Measurements from ENCODE around the gene SP9. TPM values are rescaled to one million over a fixed set of nuclear protein-coding genes. Genes with fewer than 3 reads are reported as not detected.

SP9 gene
- polyA plus RNA-seq, 1 donor (not counting 4 experiments of a cell fraction or from before 2014, with no cell fraction given): not detected

DNA sequence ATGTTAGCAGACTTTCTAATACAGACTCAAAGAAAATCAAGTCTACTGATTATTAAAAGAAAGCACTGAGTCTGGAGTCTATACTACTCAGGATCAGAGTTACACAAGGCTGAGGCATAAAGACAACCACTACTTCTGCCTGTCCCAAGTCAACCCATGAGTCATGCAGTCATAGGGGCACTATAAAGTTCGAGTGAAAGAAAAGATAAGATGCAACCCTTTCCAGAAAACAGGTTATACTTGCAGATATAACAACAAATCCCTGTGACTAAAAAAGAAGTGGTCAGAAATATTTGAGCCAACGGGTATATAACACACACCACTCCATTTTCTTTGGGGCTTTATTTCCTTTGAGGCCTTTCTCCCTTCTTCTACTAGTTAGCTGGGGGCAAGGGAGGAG is 42.2 kb downstream of the SP9 start:
- Histone ChIP-seq H3K36me3 (ENCODE audit: control insufficient read depth in 2 of 2, extremely low read depth in 1 of 2, insufficient read depth in 2 of 2, low read length in 2 of 2) (peaks cover 0 to 4% of the 10 kb centered on the region in 2 experiments), H3K4me2 (ENCODE audit: control insufficient read depth, extremely low read depth, insufficient read depth, low read depth, low read length) (no peak overlapping the region), H3K9me3 (ENCODE audit: control insufficient read depth, low read depth, low read length) (no peaks in the 10 kb centered on the region), H3K79me2 (ENCODE audit: control insufficient read depth, insufficient read depth, low read length) (no peaks in the 10 kb centered on the region), H3K27ac (ENCODE audit: control insufficient read depth, insufficient read depth, low read length) (no peak overlapping the region), H3K4me3 (ENCODE audit: control insufficient read depth in 2 of 3, extremely low read depth in 1 of 3, insufficient read depth in 2 of 3, low read depth in 1 of 3, low read length in 3 of 3) (no peak overlapping the region), H2AFZ (ENCODE audit: control insufficient read depth, low read length) (no peak overlapping the region), H3K9me1 (ENCODE audit: control insufficient read depth, extremely low read depth, insufficient read depth, low read length) (no peaks in the 10 kb centered on the region), H3K27me3 (ENCODE audit: control insufficient read depth, extremely low read depth, insufficient read depth, low read length) (no peaks in the 10 kb centered on the region), H4K20me1 (ENCODE audit: control insufficient read depth, extremely low read depth, insufficient read depth, low read length) (no peaks in the 10 kb centered on the region), H3K9ac (ENCODE audit: control insufficient read depth, extremely low read depth, insufficient read depth, low read length) (no peak overlapping the region), H3K4me1 (ENCODE audit: control insufficient read depth, extremely low read depth, insufficient read depth, low read length) (no peaks in the 10 kb centered on the region)
- FAIRE-seq (no peak), DNase-seq (ENCODE audit: low read depth, low spot score) (no peak)
- dilution Hi-C loops (cut with MboI; ENCODE audit: extremely low pct_ligation_motif_present, low sequenced_read_pairs): no loop called here
- TF ChIP-seq CTCF (optimal IDR thresholded peaks at IDR 0.05 in 1 of 3, IDR thresholded peaks at IDR 0.05 in 1 of 3, conservative IDR thresholded peaks at IDR 0.05 in 1 of 3; ENCODE audit: extremely low read depth in 1 of 3, insufficient read depth in 2 of 3, low read length in 3 of 3) (no peak), EZH2 (IDR thresholded peaks at IDR 0.05; ENCODE audit: low read length) (no peak)

- H3K4me1 ChIP-seq (ENCODE audit: control insufficient read depth, extremely low read depth, insufficient read depth, low read length): no peaks in the 10 kb centered on the region
- H3K4me3 ChIP-seq (ENCODE audit: control insufficient read depth in 2 of 3, extremely low read depth in 1 of 3, insufficient read depth in 2 of 3, low read depth in 1 of 3, low read length in 3 of 3): no peak overlapping the region
- no peak overlapping the region for H3K9ac ChIP-seq (ENCODE audit: control insufficient read depth, extremely low read depth, insufficient read depth, low read length)
- FAIRE-seq (no peak), DNase-seq (ENCODE audit: low read depth, low spot score) (no peak)
- H3K9me3 ChIP-seq (ENCODE audit: control insufficient read depth, low read depth, low read length): no peaks in the 10 kb centered on the region
- no peak overlapping the region for H3K27ac ChIP-seq (ENCODE audit: control insufficient read depth, insufficient read depth, low read length)
- H2AFZ ChIP-seq (ENCODE audit: control insufficient read depth, low read length): no peak overlapping the region
- H3K27me3 ChIP-seq (ENCODE audit: control insufficient read depth, extremely low read depth, insufficient read depth, low read length): no peaks in the 10 kb centered on the region
- H3K9me1 ChIP-seq (ENCODE audit: control insufficient read depth, extremely low read depth, insufficient read depth, low read length): no peaks in the 10 kb centered on the region
- peaks cover 8% of the 10 kb centered on the region in 2 experiments for H3K36me3 ChIP-seq (ENCODE audit: control insufficient read depth in 2 of 2, extremely low read depth in 1 of 2, insufficient read depth in 2 of 2, low read length in 2 of 2)
- H3K4me2 ChIP-seq (ENCODE audit: control insufficient read depth, extremely low read depth, insufficient read depth, low read depth, low read length): no peak overlapping the region
- H3K79me2 ChIP-seq (ENCODE audit: control insufficient read depth, insufficient read depth, low read length): no peaks in the 10 kb centered on the region
- H4K20me1 ChIP-seq (ENCODE audit: control insufficient read depth, extremely low read depth, insufficient read depth, low read length): no peaks in the 10 kb centered on the region
- TF ChIP-seq CTCF (optimal IDR thresholded peaks at IDR 0.05 in 1 of 3, IDR thresholded peaks at IDR 0.05 in 1 of 3, conservative IDR thresholded peaks at IDR 0.05 in 1 of 3; ENCODE audit: extremely low read depth in 1 of 3, insufficient read depth in 2 of 3, low read length in 3 of 3) (no peak), EZH2 (IDR thresholded peaks at IDR 0.05; ENCODE audit: low read length) (no peak)
- dilution Hi-C loops (cut with MboI; ENCODE audit: extremely low pct_ligation_motif_present, low sequenced_read_pairs): no loop called here
Measured at GRCh38 chr2:174383796-174384195, 49.0 kb downstream of the SP9 start.
